Breast epithelium (tissue), 3 donors: ENCODE data around the gene NAA80.

Source experiments
- CTCF ChIP-seq, 3 donors: fragments of 450-650 bp; IDR thresholded peaks; one replicate each; pipeline ENCODE4 v1.5.1; 2016 to 2017; ENCODE audit warnings: antibody characterized with exemption in 3 of 3, mild to moderate bottlenecking in 3 of 3, moderate library complexity in 3 of 3
- POLR2A ChIP-seq: fragments of 450-650 bp; IDR thresholded peaks from one replicate; pipeline ENCODE4 v1.6.1; 2016; ENCODE audit warnings: antibody characterized with exemption, mild to moderate bottlenecking, moderate library complexity

- peak in 2 of 3 donors; percentile 31 to 61 for TF ChIP-seq CTCF (IDR thresholded peaks at IDR 0.05)
- no peak for TF ChIP-seq POLR2A
Measured at GRCh38 chr3:50347187-50347813, 48.1 kb upstream of the NAA80 start.
